ENCODE data around the gene KIF22.
"Not testable (repeated sequence)": the region's sequence is repeated elsewhere in the genome, so short reads cannot be mapped to it uniquely, and the experiment has no call there.

The KIF22 gene

GRCh38 chr16:29766571-29766970, 24.0 kb upstream of the KIF22 start:
- DNase-seq (ENCODE audit: low spot score) = no peak

- DNase-seq (ENCODE audit: low spot score) = no peak
Observed at GRCh38 chr16:29767062-29767461, 23.5 kb upstream of the KIF22 start.

GRCh38 chr16:29769507-29769906, 21.0 kb upstream of the KIF22 start:
- DNase-seq (ENCODE audit: low spot score) = no peak

GRCh38 chr16:29770250-29770929, 20.2 kb upstream of the KIF22 start:
- no peak for DNase-seq (ENCODE audit: low spot score)

GRCh38 chr16:29772330-29772729, 18.2 kb upstream of the KIF22 start:
- not testable (repeated sequence) for DNase-seq (ENCODE audit: low spot score)

GRCh38 chr16:29774730-29775129, 15.8 kb upstream of the KIF22 start:
- DNase-seq (ENCODE audit: low spot score) = no peak

GRCh38 chr16:29775742-29776408, 14.7 kb upstream of the KIF22 start:
- DNase-seq (ENCODE audit: low spot score) = no peak

GRCh38 chr16:29777576-29778350, 12.8 kb upstream of the KIF22 start, which contains the start of gene ZG16:
TSS of gene ZG16 (plus strand) at chr16:29778256. CDS start at chr16:29779267, 1,011 bp downstream.
- DNase-seq (ENCODE audit: low spot score) = no peak

GRCh38 chr16:29779474-29779873, 11.1 kb upstream of the KIF22 start:
- DNase-seq (ENCODE audit: low spot score) = no peak

- DNase-seq (ENCODE audit: low spot score) = not testable (repeated sequence)
Observed at GRCh38 chr16:29783094-29783953, 7.2 kb upstream of the KIF22 start.

- DNase-seq (ENCODE audit: low spot score) = no peak
Observed at GRCh38 chr16:29784157-29784556, 6.4 kb upstream of the KIF22 start.

- peak; percentile 87 for DNase-seq (ENCODE audit: low spot score)
Observed at GRCh38 chr16:29784901-29785500, 5.5 kb upstream of the KIF22 start.

GRCh38 chr16:29787155-29787554, 3.4 kb upstream of the KIF22 start:
- DNase-seq (ENCODE audit: low spot score) = not testable (repeated sequence)

- DNase-seq (ENCODE audit: low spot score) = no peak
Observed at GRCh38 chr16:29789775-29790182, 772 bp upstream of the KIF22 start.

- no peak for DNase-seq (ENCODE audit: low spot score)
Observed at GRCh38 chr16:29790949-29791844, 646 bp downstream of the KIF22 start.

- no peak for DNase-seq (ENCODE audit: low spot score)
Observed at GRCh38 chr16:29791845-29792807, 1.6 kb downstream of the KIF22 start.

GRCh38 chr16:29793153-29793552, 2.6 kb downstream of the KIF22 start:
- not testable (repeated sequence) for DNase-seq (ENCODE audit: low spot score)

GRCh38 chr16:29794231-29794710, 3.7 kb downstream of the KIF22 start:
- DNase-seq (ENCODE audit: low spot score) = no peak

- DNase-seq (ENCODE audit: low spot score) = no peak
Observed at GRCh38 chr16:29802416-29802935, 11.9 kb downstream of the KIF22 start.
